ENCODE results near the gene CDKN2B.

GRCh38 chr9:22002038-22002437 is 7.1 kb downstream of the CDKN2B start:
- no peak for TF ChIP-seq CTCF (IDR thresholded peaks at IDR 0.05; ENCODE audit: extremely low read depth in 1 of 2, insufficient read depth in 1 of 2, low read depth in 1 of 2, low read length in 2 of 2)
- TF ChIP-seq POLR2A (IDR thresholded peaks at IDR 0.05; ENCODE audit: low read depth, low read length) = no peak
- no peak for TF ChIP-seq EZH2 (IDR thresholded peaks at IDR 0.05; ENCODE audit: borderline replicate concordance, low read depth, low read length, severe bottlenecking)

Data from endothelial cell of umbilical vein (primary cell).